HepG2 (cell line): ENCODE results near the gene UBE2O.

Experiments used
- ARID4A ChIP-seq: sonication (generic); formaldehyde crosslinking; IDR thresholded peaks from 2 replicates; pipeline ENCODE4 v1.5.0; 2020; ENCODE audit warnings: mild to moderate bottlenecking, missing genetic modification reagents, borderline replicate concordance
- CTCF ChIP-seq: sonication (generic); formaldehyde crosslinking; IDR thresholded peaks from 2 replicates; pipeline ENCODE4 v1.5.0; 2020; ENCODE audit warnings: mild to moderate bottlenecking, missing genetic modification reagents, moderate library complexity
- MXI1 ChIP-seq: IDR thresholded peaks from 3 replicates; pipeline ENCODE4 v1.6.1; 2012; ENCODE audit warnings: low read depth, low read length, inconsistent platforms, borderline replicate concordance
- NFE2 ChIP-seq: sonication (generic); formaldehyde crosslinking; IDR thresholded peaks from 2 replicates; pipeline ENCODE4 v1.4.0; 2020; ENCODE audit warnings: missing genetic modification reagents
- NFE2L2 ChIP-seq: fragments of 150-350 bp; IDR thresholded peaks from 2 replicates; pipeline ENCODE4 v1.6.1; 2014; ENCODE audit warnings: low read length
- PREB ChIP-seq: sonication (generic); formaldehyde crosslinking; IDR thresholded peaks from 2 replicates; pipeline ENCODE4 v1.4.0; 2020; ENCODE audit warnings: missing genetic modification reagents

GRCh38 chr17:76490112-76490710 lies 37.3 kb upstream of the UBE2O start:
- TF ChIP-seq CTCF (no peak), NFE2 (CRISPR knock-in tag) (no peak), PREB (CRISPR knock-in tag) (no peak), ARID4A (no peak), MXI1 (no peak), NFE2L2 (no peak)
